ENCODE measurements around the gene NACC2.

The NACC2 gene

GRCh38 chr9:136129176-136129575 lies 34.1 kb upstream of the NACC2 start:
- Histone ChIP-seq H3K4me2 (no peak overlapping the region), H4K20me1 (ENCODE audit: insufficient read depth) (no peaks in the 10 kb centered on the region), H3K4me3 (IDR thresholded peaks at IDR 0.05; ENCODE audit: insufficient read depth, low read depth, low read length) (no peak overlapping the region), H2AFZ (ENCODE audit: low read depth) (no peak overlapping the region), H3K36me3 (ENCODE audit: insufficient read depth) (no peaks in the 10 kb centered on the region), H3K27ac (no peak overlapping the region), H3K27me3 (ENCODE audit: insufficient read depth, low read depth) (peaks cover 86% of the 10 kb centered on the region), H3K9ac (no peak overlapping the region), H3K4me1 (ENCODE audit: low read depth, poor library complexity, severe bottlenecking) (no peaks in the 10 kb centered on the region), H3K79me2 (ENCODE audit: insufficient read depth, low read depth) (no peaks in the 10 kb centered on the region)
- TF ChIP-seq, protein P1, sequence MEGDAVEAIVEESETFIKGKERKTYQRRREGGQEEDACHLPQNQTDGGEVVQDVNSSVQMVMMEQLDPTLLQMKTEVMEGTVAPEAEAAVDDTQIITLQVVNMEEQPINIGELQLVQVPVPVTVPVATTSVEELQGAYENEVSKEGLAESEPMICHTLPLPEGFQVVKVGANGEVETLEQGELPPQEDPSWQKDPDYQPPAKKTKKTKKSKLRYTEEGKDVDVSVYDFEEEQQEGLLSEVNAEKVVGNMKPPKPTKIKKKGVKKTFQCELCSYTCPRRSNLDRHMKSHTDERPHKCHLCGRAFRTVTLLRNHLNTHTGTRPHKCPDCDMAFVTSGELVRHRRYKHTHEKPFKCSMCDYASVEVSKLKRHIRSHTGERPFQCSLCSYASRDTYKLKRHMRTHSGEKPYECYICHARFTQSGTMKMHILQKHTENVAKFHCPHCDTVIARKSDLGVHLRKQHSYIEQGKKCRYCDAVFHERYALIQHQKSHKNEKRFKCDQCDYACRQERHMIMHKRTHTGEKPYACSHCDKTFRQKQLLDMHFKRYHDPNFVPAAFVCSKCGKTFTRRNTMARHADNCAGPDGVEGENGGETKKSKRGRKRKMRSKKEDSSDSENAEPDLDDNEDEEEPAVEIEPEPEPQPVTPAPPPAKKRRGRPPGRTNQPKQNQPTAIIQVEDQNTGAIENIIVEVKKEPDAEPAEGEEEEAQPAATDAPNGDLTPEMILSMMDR (conservative IDR thresholded peaks at IDR 0.05; ENCODE audit: low read depth, low read length): no peak

DNA sequence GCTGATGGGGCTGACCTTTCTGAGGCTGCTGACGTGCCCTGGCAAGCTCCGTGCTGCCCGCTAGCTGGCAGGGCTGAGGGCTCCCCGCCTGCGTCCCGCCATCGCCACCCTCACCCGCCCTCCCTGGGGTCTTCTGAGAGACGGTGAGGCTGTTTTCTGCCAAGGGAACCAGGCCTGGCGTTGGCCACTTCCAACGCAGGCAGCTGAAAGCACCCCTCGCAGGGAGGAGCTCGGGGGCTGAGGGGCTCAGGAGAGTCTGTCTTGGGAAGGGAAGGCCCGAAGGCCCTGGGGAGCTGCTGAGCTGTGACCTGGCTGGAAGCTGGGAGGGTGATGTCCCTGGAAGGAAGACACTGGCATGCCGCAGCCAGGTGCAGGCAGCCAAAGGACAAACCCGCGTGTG lies 33.3 kb upstream of the NACC2 start:
- H3K4me2 ChIP-seq: no peak overlapping the region
- no peak overlapping the region for H3K27ac ChIP-seq
- peaks cover 87% of the 10 kb centered on the region for H3K27me3 ChIP-seq (ENCODE audit: insufficient read depth, low read depth)
- no peaks in the 10 kb centered on the region for H3K79me2 ChIP-seq (ENCODE audit: insufficient read depth, low read depth)
- H3K36me3 ChIP-seq (ENCODE audit: insufficient read depth): no peaks in the 10 kb centered on the region
- no peak overlapping the region for H2AFZ ChIP-seq (ENCODE audit: low read depth)
- no peaks in the 10 kb centered on the region for H3K4me1 ChIP-seq (ENCODE audit: low read depth, poor library complexity, severe bottlenecking)
- H3K4me3 ChIP-seq (IDR thresholded peaks at IDR 0.05; ENCODE audit: insufficient read depth, low read depth, low read length): no peak overlapping the region
- TF ChIP-seq, protein P1 (conservative IDR thresholded peaks at IDR 0.05; ENCODE audit: low read depth, low read length): no peak
- no peak overlapping the region for H3K9ac ChIP-seq
- no peaks in the 10 kb centered on the region for H4K20me1 ChIP-seq (ENCODE audit: insufficient read depth)

- no peak overlapping the region for H3K4me3 ChIP-seq (IDR thresholded peaks at IDR 0.05; ENCODE audit: insufficient read depth, low read depth, low read length)
- no peak overlapping the region for H2AFZ ChIP-seq (ENCODE audit: low read depth)
- no peaks in the 10 kb centered on the region for H3K4me1 ChIP-seq (ENCODE audit: low read depth, poor library complexity, severe bottlenecking)
- no peaks in the 10 kb centered on the region for H3K79me2 ChIP-seq (ENCODE audit: insufficient read depth, low read depth)
- H3K4me2 ChIP-seq: no peak overlapping the region
- H4K20me1 ChIP-seq (ENCODE audit: insufficient read depth): no peaks in the 10 kb centered on the region
- peaks cover 89% of the 10 kb centered on the region for H3K27me3 ChIP-seq (ENCODE audit: insufficient read depth, low read depth)
- H3K36me3 ChIP-seq (ENCODE audit: insufficient read depth): no peaks in the 10 kb centered on the region
- no peak overlapping the region for H3K27ac ChIP-seq
- TF ChIP-seq, protein P1 (conservative IDR thresholded peaks at IDR 0.05; ENCODE audit: low read depth, low read length): no peak
- H3K9ac ChIP-seq: no peak overlapping the region
Observed at GRCh38 chr9:136127313-136127712, 32.2 kb upstream of the NACC2 start.

DNA sequence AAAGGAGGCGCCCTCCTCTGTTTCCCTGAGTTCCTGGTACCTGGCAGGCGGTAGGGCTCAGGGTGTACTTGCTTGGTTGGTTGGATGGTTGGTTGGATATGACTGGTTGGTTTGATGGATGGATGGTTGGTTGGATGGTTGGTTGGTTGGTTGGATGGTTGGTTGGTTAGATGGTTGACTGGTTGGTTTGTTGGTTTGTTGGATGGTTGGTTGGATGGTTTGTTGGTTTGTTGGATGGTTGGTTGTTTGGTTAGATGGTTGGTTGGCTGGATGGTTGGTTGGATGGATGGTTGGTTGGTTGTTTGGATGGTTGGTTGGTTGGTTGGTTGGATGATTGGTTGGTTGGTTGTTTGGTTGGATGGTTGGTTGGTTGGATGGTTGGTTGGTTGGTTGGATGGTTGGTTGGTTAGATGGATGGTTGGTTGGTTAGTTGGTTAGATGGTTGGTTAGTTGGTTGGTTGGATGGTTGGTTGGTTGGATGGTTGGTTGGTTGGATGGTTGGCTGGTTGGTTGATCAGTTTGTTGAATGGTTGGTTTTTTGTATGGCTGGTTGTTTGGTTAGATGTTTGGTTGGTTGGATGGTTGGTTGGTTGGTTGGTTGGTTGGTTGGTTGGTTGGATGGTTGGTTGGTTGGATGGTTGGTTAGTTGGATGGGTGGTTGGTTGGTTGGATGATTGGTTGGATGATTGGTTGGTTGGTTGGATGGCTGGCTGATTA lies 30.0 kb upstream of the NACC2 start:
- Histone ChIP-seq H3K9ac (no peak overlapping the region), H3K27me3 (ENCODE audit: insufficient read depth, low read depth) (peaks cover 71% of the 10 kb centered on the region), H3K27ac (no peak overlapping the region)

More for the DNA sequence above, 30.0 kb upstream of the NACC2 start:
- no peak overlapping the region for H2AFZ ChIP-seq (ENCODE audit: low read depth)
- no peak overlapping the region for H3K4me3 ChIP-seq (IDR thresholded peaks at IDR 0.05; ENCODE audit: insufficient read depth, low read depth, low read length)
- H3K4me1 ChIP-seq (ENCODE audit: low read depth, poor library complexity, severe bottlenecking): no peaks in the 10 kb centered on the region
- no peaks in the 10 kb centered on the region for H3K79me2 ChIP-seq (ENCODE audit: insufficient read depth, low read depth)
- TF ChIP-seq, protein P1 (conservative IDR thresholded peaks at IDR 0.05; ENCODE audit: low read depth, low read length): no peak
- no peak overlapping the region for H3K4me2 ChIP-seq
- no peaks in the 10 kb centered on the region for H4K20me1 ChIP-seq (ENCODE audit: insufficient read depth)
- no peaks in the 10 kb centered on the region for H3K36me3 ChIP-seq (ENCODE audit: insufficient read depth)

All from KMS-11 (cell line).